HG03066 (cell line): ENCODE measurements around the gene SORCS1.
A peak's percentile ranks its signal among the peaks of the same experiment; 100 is the strongest.

ENCODE experiments used
- ATAC-seq: cut with Tn5 transposase; IDR thresholded peaks from one replicate; pipeline ENCODE4 v1.9.1; 2021; ENCODE audit warnings: low read depth; ENCODE audit not compliant: unreplicated experiment

The SORCS1 gene

DNA sequence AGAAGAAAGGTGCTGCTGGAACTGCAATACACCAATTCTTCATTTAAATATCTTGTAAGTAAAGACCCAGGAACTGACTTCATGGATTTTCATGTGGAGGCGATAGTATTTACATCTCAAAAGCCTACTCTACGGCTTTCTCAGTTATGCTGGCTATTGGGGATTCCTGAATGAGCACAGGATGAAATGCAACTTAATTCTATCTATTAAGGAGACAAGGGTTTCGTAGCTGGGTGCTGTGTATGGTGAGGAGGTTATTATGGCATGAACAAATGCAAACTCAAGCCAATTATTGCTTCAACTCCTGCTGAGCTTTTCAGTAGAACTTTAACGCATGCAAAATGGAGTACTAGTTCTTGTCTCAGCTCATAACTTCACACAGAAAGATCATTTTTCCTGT, 251.2 kb downstream of the SORCS1 start:
- ATAC-seq, result no peak

DNA sequence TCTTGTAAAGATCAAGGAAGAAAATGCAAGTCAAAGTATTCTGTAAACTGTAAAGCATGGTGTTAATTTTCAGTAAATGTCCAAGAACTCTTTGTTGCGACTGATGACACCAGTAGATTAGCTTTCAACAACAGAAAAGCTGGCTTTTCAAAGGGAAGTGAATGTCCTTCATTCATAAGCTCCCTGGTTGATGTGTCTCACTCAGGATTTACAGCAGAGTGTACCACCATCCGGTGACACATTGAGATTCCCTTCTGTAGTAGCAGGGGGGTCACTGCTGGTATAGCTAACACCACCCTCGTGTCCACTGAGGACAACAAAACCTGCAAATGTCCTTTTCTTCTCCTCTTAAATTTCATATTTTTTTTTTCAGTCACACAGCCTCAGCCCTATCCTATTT, 253.4 kb downstream of the SORCS1 start:
- no peak for ATAC-seq

DNA sequence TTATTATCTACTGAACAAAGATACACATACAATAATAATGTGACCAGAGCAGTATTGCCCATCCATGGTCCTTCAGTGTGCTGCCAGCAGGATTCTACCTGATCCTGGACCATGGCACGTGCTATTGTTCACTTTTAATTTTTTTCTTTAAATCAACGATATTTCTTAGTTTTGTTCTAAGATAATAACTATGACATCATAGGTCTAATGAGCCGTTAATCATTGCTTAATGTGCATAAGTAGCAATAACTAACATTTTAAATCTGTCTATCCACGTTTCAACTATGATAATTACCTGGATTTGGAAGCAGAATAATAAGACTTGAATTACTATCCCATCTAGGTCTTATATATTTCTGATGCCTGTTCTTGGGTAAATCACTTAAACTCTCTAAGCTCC, 253.8 kb downstream of the SORCS1 start:
- ATAC-seq, result no peak

DNA sequence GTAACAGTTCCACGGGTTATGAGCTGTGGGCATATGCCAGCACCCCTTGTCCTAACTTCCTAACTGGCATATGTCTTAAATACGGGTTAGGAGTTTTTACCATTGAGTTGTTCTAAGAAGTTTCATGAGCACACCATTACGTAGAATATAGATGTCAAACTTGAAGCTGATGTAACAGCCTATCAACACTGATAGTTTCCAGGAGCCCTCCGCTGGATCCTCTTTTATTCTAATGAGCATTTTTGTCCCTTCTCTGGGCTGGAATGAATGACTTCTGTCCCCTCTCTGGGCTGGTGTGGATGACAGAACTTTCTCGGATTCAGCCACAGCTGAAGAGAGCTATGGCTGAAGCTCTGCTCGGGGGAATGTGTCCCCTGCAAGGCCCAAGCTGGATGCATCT, 256.3 kb downstream of the SORCS1 start:
- no peak for ATAC-seq

DNA sequence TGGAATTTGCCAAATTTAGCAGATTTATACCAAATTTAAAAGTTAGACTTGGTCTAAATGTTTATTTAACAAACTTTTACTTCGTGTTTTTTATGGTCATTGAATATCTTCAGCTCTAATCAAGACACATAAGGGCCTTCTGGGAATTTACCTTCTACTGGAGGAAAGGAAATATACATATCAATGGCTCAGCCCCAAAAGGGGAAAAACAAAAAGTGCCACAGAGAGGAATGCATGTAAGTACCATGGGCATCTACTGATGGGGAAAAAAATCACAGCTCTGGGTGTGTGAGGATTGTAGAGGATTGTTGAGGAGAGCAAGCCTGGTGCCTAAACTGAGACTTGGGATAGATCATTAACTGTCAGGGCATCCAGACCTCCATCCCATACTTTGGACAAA, 260.3 kb downstream of the SORCS1 start:
- no peak for ATAC-seq

DNA sequence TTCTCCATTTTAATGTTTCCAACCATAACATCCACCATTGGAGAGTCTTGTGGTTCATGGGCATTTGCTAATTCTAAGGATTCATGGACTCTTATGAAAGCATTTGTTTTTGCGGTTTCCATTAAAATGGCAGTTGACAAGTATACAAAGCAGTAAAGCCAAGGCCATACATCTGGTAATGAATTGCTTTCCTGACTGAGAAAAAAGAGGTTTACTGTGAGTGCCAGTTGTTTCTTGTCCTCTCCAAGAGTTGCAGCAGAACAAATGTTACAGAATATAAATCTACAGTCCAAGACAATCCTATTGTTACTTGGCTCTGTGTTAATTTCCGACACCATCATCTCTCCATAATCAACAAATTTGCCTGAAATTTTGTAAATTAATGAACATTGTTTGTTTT, 261.3 kb downstream of the SORCS1 start:
- ATAC-seq, result no peak

DNA sequence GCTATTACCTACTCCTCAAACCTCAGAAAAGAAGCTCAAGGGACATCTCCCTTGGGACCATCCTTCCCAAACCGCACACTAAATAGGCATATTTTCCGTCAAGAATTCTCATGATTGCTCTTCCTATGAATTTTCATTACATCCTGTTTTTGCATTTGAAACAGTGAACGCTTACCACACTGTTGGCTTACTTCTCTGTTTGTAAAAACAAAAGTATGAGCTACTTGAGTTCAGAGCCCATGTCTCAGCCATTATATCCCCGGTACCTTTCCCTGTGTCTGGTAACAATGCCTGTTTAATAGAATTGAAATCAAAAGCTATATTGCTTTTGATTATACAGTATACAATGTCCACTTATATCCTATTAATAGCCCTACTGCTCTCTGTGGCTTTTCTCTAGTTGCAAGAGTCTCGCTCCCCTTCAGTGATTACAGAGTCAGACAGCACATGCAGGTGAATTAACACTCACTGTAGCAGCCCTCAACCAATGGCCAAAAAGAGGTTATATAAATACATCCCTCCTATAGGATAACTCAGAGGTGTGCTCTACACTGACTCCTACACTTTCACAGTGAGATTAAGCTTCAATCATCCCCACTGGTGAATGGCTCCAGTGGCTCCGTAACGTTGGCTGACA, 264.4 kb downstream of the SORCS1 start:
- ATAC-seq, result no peak

DNA sequence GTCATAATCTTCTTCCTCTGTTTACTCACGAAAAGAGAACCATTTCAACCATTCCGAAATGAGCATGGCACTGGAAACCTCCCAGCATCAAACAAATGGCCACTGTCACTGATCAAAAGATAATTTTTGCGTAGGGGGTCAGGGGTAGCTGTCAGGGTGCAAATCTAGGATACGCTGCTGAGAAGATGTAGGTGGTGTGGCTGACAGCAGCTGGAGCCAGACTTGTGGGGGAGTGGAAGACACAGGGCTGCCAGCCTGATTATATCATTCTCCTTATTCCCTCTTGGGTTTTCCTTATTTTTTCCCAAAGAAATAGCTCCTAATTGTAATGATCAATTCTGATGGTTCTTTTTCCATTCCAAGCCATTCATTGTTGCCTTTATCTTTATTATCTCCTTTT, 266.1 kb downstream of the SORCS1 start:
- no peak for ATAC-seq

DNA sequence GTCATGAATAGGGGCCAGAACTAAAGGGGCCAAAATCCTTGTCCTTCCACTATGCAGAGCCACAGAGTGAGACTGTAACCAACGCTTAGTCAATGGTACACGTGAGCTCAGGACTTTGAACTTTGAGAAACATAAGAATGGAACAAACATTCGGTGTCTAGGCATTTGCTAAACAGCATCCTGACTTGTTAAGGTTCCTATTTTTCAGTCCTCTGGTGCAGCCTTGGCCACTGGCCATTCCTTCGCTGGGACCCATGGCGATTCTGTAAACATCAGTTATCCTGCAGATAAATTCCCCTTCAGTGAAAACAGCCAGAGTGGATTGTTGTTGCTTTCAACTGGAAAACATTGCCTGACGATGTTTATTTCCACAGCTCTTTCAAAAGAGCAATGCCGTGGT, 266.8 kb downstream of the SORCS1 start:
- ATAC-seq, result no peak

DNA sequence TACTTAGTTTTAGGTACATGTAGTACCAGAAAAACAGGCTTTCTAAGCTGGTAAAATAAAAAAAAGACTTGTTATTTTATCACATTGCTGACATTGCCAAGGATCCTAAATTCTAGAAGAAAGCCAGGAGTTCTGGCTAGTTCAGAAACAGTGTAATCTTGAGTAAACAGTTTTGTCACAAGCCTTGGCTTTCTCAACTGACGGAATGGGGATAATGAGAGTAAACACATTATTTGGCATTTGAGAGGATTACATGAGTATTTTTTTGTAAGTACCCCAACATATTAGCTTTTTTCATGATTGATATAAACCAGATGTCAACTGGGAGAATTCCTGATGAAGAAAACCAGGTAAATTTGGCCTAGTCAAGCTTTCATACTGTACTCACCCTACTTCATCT, 269.8 kb downstream of the SORCS1 start:
- no peak for ATAC-seq

DNA sequence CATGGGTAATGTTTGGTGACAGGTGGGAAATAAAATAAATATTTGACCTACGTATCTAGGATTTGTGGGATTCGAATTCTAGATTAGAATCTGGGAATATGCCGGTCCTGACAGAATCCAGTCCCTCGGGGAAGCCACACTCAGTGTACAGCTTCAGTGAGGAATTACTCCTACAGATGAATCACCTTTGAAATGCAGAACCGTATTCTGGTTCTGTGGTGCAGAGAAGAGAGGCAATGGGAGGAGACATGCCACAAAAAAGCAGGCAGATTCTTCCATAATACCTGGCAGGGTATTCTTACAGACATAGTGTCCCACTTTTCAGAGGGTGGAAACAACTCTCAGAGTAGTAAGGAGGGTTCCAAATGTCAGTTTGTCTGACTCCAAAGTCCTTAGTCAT, 286.9 kb downstream of the SORCS1 start:
- no peak for ATAC-seq

DNA sequence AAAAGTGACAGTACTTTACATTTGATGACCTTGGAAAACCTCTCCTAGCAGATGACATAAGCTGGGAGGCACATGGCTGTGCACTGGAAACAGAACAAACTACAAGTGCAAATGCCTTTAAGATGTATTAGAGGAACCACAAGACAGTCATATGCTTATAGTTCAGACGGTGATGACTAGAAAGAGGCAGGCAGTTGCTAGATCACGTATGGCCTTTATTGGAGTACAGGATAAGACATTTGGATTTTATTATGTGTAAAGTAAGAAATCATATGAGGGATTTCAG, 290.0 kb downstream of the SORCS1 start:
- ATAC-seq, result no peak

DNA sequence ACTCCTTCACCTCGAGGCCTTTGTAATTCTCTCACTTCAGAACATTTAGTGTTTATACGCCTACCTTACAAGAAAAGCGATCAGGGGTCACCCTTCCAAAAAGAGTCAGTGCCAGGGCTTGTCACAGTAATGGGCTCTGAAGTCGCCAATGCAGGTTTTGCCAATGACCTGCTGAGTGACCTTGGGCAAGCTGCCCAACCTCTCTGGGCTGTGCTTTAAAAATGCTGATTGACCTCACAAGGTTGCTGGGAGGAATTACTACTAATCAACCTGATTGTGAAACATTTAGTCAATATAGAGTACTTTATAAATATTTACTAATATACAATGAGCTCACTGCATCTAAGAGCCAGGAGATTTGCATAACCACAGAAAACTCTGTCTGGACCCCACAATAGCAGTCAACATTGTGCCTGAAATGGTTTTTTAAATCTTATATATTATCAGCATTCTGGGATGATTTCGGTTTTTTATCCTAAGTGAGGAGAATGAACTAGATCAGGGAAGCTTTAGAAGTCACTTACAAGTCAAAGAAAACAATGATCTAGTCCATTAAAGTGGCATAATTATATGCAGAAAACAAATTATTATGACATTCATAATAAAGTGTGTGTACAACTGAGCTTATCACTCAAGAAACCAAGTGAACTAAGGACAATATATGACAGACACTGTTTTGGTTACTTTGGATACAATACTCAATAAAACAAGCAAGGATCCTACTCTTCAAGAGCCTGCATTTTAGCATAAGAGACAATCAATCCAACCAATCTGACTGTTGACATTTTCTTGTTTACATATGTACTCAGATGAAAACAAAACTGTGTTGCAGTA, 290.5 kb downstream of the SORCS1 start:
- no peak for ATAC-seq

DNA sequence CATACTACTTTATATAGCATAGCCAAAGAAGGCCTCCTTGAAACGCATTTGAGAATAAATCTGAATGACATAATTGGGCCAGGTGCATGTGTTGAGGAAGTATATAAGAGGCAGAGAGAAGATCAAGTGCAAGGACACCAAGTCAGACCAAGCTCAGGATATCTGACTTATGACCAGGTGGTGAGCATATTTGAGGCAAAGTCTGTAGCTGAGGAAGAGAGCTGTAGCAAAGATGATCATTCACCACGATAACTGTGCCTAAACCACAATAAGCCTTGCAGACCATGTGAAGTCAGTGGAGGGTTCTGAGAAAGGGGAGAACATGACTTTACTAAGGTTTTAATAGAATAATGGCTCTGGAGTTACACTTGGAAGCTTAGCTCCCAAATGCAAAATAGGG, 292.3 kb downstream of the SORCS1 start:
- no peak for ATAC-seq

DNA sequence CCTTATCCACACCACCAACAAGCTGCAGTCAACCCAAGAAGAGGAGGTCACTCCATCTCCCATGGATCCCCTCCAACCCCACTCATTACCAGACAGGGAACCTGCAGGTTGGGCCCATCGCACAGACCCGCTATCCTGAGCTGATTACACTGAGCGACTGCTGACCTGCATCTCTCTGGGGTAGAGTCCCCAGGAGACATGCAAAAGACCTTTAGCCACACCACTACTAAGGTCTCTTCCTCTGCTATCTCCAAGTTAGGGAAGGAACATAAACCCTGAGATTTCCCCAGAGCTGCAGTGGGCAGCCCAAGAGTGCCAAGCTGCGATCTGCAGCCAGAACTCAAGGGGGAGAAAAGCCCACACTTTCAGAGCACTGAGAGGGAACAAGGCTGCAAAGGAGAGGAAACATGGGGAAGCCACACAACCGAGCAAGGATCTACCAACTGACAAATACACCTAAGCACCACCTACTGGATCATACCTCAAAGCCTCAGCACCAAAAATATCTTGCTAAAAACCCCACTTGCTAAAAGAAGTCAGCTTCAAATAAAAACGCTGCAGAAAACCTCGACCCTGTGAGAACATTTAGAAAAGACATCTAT, 298.2 kb downstream of the SORCS1 start:
- ATAC-seq, result no peak

DNA sequence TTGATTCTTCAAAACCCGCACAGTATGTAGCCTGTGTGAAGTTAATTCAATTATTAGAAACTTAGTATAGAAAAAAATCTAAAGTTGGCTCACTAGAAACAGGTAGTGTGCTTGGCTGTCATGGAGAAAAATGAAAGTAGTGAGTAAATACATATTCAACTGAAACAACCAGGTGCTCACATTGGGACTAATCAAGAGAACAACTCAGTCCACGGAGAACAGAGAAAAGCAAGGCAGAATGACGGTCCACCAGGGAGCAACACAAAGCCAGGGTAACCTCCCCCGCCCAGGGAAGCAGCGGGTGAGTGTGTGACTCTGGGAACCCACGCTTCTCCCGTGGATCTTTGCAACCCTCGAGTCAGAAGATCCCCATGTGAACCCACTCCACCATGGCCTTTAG, 300.5 kb downstream of the SORCS1 start:
- ATAC-seq, result no peak

DNA sequence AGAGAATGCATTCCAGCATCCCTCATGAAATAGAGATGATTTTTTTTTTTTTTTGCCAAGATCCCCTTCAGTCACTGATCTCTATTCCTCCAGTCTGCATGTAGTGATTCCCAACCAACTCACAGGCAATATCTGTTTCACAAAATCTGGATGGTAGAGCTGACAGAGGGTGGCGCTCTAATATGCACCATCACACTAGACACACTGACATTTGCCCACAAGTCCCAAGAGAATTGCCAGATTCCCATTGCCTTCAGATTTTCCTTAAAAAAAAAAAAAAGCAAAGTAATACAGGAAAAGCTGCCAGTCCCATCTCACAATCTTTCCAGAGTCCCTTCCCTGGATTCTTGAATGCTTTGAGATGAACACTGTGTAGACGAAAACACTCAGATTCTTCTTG, 301.0 kb downstream of the SORCS1 start:
- ATAC-seq, result no peak

DNA sequence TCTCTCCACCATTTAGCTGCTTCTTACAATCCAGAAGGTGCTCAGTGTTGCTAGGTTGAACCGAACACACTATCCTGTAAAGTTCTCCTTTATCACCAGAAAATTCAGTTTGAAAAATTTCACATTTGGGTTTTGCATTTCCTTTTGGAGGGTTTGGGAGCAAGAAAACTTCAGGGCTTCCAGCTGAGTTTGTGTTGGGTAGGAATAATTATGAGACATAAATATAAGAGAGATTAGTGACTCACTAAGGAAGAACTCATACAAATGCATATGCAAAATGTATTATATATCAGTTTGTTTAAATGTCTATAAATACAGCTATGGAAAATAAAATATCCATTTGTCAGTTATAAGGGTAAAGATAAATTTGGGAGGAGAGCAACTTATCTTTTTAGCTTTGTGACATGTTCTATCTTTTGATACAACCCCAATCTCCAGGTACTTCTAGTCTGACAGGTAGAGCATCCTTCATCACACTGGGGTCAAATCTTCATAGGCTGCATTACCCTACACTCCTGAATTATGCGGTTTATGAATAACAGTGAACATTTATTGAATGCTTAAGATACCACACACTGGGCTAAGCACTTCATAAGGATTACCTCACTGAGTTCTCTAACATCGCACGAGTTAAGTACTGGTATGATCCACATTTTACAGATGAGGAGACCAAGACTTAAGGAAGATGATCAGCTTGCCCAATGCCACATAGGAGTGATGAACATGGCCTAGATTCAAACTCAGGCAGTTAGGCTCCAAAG, 304.4 kb downstream of the SORCS1 start:
- no peak for ATAC-seq

DNA sequence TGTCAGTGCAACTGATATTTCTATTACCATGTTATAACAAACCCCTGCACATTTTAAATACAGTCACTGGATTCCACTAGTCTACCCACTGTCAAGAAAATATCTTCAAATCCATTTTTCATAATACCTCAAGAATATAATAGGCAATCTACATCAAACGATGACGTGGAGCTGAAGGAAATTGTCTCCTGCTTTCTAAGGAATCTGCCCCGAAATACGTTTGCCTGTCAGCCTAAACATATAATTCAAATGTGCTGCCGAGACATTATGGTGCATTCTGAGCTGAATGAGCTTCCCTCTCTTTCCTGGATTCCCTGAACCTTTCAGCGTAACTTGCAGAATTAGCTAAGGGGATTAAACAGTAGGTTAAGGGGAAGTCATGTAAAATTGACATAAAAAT, 306.8 kb downstream of the SORCS1 start:
- ATAC-seq, result no peak

DNA sequence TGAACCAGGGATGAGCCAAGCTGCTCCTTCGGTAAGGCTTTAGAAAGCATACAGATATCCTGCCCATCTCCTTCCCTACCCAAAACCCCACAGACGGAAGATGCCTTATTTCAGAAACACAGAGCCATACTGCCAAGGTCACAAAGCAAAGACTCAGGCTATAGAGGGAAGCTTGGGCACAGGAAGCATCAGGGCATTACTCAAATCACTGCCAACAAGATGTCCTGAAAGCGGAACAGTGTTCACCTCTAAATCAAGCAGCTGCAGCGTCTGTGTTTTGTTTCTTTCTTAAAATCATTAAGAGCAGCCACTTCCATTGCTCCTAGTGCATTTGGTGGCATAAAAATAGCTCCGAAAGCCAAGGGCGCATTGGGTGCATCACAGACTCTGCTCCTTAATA, 307.3 kb downstream of the SORCS1 start:
- no peak for ATAC-seq

DNA sequence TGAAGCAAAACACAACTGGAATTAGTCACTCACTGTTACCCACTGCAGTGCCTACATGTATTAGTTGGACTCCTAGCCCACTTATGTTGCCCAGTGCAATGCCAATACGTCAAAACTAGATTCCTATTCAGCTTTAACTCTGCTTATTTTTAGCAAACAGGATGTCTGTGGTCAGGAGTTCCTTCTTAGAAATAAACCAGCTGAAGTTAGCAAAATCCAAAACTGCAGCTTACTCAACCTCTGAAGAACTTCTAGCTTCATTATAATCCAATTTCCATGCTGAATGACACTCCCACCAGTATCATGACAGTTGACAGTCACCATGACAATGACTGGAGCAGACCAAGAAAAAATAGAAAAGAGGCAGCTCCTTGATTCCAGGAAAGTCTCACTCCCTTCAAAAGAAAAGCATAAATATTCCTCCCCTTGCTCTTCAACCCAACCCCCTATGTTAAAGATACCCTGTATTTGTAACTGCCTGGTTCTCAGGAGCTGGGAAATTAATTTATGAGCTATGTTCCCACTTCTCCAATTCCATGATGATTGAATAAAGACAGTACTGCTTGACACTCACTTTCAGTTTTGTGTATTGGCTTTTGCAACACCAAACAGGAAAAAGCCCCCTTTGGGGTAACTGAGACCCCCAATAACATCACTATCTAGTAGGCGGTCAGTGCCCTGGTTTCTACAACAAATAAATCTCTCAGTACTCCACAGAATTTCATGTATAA, 327.4 kb downstream of the SORCS1 start:
- peak; percentile 95 for ATAC-seq
